ENCODE measurements around the gene FALEC.

DNA sequence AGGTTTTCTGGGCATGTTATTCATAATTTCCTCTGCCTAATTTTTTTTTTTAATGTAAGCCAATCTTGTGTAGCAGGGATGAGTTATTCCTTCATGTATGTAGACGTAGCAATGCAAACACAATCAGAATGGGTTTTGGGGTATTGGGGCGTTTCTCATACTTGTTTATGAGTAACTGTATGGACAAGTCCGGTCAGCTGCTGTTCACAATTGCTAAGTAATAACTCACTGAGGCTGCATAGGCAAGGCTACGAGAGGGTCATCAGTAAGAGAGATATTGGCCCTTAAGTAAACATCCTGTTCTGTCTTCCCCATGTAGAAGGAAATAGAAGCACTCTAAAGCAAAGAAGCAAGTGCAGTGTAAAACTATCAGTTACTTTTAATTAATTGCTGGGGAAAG lies 37.8 kb upstream of the FALEC start:
- no peak for TF ChIP-seq CTCF (IDR thresholded peaks at IDR 0.05)
- TF ChIP-seq EP300 (IDR thresholded peaks at IDR 0.05), result no peak
- TF ChIP-seq POLR2A (IDR thresholded peaks at IDR 0.05), result no peak

Measured in stomach (tissue), 4 donors.